GM19468 (cell line): ENCODE data around the gene AIM2.
"Not testable (repeated sequence)": the region's sequence is repeated elsewhere in the genome, so short reads cannot be mapped to it uniquely, and the experiment has no call there.

Experiments used
- ATAC-seq: cut with Tn5 transposase; IDR thresholded peaks from one replicate; pipeline ENCODE4 v1.9.1; 2021; ENCODE audit warnings: mild to moderate bottlenecking, moderate library complexity, moderate number of reproducible peaks; ENCODE audit not compliant: unreplicated experiment; ENCODE audit errors: extremely low read depth

The AIM2 gene

GRCh38 chr1:159081626-159082025 is 5.1 kb upstream of the AIM2 start:
- no peak for ATAC-seq

DNA sequence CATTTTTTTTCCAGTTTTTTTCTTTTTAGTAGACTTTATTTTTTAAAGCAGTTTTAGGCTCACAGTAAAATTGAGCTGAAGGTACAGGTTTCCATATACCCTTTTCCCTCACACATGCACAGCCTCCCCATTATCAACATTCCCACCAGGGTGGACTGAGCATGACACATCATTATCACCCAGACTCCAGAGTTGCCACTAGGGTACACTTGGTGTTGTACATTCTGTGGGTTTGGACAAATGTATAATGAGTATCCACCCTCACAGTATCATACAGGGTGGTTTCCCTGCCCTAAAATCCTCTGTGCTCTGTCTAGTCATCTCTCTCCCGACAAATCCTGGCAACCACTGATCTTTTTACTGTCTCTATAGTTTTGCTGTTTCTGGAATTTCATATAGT is 3.0 kb upstream of the AIM2 start:
- no peak for ATAC-seq

DNA sequence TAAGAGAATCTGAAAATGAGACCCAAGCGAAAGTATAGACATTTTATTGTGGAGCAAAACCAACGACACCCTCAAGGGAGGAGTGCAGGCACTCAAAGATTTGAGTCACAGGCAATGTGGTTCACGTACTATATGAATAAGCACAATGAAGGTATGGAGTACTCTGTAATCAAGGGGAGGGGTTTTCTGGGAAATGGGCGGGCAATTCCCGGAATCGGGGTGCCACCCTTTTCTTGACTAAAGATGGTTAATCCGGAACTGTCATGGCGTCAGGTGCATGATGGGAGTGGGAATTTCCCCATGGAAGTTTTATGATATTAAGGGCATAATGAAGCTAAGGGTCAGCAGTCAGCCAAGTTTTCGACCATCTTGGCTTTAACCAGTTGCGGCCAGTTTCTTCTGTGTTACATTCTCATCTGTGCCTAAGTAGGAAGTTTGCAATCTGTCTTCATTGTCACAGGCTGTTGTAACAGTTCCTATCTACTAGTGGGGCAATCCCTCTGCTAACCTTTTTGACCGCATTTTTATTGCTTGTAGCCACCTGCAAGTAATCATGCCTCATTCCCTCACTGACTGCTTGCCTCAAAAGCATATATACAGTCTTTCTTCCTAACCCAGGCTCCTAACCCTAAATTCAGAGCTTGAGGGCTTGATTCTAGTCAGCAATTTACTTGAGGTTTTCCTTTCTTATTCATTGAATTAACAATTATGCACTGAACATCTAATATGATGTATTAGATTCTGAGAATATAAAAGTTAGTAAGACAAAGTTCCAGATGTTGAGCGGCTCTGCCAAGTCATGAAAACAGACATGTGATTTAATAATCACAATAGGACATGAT is 775 bp upstream of the AIM2 start:
- peak; percentile 50 for ATAC-seq

- ATAC-seq = no peak
Observed at GRCh38 chr1:159071970-159072582, 4.5 kb downstream of the AIM2 start.

- ATAC-seq = no peak
Observed at GRCh38 chr1:159068886-159069285, 7.7 kb downstream of the AIM2 start.

GRCh38 chr1:159067699-159068621 is 8.6 kb downstream of the AIM2 start:
- peak; percentile 87 for ATAC-seq

DNA sequence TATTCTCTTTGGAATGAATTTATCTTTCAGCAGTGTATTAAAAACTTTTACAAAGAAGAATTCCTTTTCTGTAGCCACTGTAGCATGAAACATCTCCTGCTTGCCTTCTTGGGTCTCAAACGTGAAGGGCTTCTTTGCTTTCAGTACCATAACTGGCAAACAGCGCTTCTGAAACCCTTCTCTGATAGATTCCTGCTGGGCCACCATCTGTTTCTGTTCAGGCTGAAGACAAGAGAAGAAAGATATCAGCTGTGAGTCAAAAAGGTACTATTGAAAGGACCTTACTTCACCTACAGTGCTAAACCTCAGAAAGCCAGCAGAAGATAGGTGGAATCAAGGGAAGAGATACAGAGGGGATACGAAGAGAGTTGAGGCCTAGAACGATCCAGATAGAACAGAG is 10.5 kb downstream of the AIM2 start:
- ATAC-seq = no peak

DNA sequence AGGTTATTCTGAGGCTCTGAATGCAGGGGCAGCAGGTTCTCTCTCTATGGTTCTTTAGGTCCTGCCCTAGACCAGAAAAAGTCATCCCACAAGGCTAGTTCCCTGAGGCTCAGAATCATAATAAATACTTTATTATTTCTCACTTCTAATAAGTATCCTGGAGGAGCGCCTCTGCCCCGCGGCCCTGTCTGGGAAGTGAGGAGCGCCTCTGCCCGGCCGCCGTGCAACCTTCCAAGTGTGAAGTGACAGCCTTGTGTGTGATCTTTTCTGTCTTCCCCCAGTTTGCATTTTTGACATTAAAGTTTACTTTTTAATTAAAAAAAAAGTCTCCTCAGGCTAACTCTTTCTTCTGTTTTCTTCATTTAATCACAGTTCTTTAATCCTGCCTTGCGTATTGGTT is 11.5 kb downstream of the AIM2 start:
- ATAC-seq = no peak

DNA sequence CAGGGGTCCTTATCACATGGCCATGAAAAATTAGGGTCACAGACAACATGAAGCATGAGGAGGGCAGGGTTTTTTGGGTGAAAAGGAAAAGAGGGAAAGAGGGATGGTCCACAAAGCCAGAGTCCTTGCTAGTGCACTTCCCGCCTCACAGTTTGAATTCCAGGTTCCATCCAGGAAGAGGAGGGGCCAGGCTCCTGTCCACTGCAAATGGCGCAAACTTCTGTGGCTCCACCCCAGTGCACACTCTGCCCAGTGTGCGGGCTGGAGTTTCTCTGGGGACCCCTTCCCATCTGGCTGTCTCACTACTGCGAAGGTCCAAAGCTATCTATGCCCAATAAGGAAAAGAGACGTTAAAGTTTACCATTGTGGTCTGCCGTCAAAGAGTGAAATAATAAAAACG is 17.8 kb downstream of the AIM2 start:
- ATAC-seq = no peak

- no peak for ATAC-seq
Observed at GRCh38 chr1:159056069-159056698, 20.4 kb downstream of the AIM2 start.

GRCh38 chr1:159055181-159055641 is 21.4 kb downstream of the AIM2 start:
- ATAC-seq = no peak

DNA sequence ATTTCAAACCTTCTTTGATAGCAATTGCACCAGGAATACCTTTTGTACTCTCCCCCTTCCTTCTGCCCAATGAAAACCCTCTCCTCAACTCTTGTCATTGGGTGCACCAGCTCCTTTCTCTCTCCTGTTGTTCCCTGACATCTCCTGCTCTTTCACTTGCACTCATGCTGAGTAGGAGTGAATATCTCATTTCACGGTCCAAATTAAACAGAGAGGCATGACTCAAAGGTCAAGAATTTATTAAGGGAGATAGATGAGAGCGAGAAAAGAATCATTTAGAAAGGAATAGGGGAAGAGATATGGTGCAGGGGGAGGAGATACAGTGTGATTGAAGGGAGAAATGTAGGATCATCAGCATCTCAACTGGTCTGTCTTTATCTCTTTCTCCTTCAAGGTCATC is 22.1 kb downstream of the AIM2 start:
- ATAC-seq = no peak

DNA sequence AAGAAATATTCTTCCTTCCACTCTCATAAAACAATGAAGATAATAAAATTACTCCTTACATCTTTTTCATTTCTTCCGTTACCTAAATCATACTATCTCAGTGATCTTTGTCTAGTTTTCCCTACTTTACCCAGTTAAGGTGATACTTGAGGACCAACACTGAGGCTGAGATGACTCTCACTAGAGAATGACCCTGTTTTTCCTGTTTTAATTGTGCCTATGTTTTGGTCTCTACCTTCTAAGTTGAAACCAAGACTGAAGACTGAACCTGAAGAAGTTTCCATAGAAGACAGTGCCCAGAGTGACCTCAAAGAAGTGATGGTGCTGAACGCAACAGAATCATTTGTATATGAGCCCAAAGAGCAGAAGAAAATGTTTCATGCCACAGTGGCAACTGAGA is 25.1 kb downstream of the AIM2 start:
- no peak for ATAC-seq

DNA sequence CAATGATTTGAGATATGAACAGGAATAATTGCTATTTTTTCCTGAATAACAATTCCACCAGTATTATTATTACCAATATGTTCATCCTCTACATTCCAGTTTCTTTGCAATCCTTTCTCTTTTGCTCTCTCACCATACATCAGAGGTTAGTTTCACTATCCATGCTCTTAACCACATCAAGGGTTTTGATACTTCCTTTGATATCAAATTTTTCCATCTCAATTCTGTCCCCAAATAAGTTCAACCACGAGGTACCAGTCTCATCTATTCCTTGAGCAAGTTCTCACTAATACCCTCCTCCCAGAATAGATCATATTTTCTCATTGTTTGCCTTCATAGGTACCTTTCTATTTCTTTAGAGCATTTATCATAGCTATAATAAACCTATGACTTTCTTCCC is 30.1 kb downstream of the AIM2 start:
- ATAC-seq = not testable (repeated sequence)

- no peak for ATAC-seq
Observed at GRCh38 chr1:159040893-159041724, 35.5 kb downstream of the AIM2 start.

DNA sequence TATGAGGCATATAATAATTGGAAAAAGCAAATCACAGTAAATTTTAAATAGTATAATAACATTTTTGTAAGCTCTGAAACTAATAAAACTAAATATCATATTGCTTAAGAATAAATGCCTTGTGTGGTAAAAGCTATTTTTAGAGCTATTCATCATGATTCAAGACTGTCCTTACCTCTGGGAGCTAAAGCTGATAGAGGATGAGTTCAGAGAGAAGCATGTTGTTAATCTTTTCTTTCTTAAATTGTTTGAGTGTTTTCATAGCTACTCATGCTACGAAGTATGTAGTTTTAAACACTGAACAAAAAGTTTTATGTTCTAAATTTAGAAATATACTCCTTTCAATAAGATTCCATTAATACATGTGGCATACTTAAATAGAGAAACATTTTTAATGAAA is 36.4 kb downstream of the AIM2 start:
- no peak for ATAC-seq

GRCh38 chr1:159030877-159031447 is 45.6 kb downstream of the AIM2 start:
- ATAC-seq = no peak

- ATAC-seq = no peak
Observed at GRCh38 chr1:159030311-159030710, 46.3 kb downstream of the AIM2 start.

DNA sequence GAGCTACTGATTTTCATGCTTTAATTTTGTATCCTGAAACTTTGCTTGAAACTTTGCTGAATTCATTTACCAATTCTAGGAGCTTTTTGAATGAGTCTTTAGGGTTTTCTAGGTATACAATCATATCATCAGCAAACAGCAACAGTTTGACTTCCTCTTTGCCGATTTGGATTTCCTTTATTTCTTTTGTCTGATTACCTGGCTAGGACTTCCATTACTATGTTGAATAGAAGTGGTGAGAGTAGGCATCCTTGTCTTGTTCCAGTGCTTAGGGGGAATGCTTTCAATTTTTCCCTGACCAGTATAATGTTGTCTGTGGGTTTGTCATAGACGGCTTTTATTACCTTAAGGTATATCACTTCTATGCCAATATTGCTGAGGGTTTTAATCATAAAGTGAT is 49.7 kb downstream of the AIM2 start:
- not testable (repeated sequence) for ATAC-seq
